Measurements from ENCODE around the gene RNF41.
A peak's percentile ranks its signal among the peaks of the same experiment; 100 is the strongest.

Gene RNF41

GRCh38 chr12:56161690-56162351 lies 59.9 kb downstream of the RNF41 start:
- DNase-seq, result no peak
- H2AFZ ChIP-seq (ENCODE audit: low read length), result no peak overlapping the region
- H3K36me3 ChIP-seq (replicated peaks; ENCODE audit: insufficient read depth, low read length), result peaks cover 9% of the 10 kb centered on the region; the same call in 1 of the 2 replicates
- H3K9me2 ChIP-seq (replicated peaks; ENCODE audit: insufficient read depth, low read length), result no peaks in the 10 kb centered on the region
- H3K4me1 ChIP-seq (ENCODE audit: low read length), result peaks cover 18% of the 10 kb centered on the region
- H3K27ac ChIP-seq (ENCODE audit: low read length), result no peak overlapping the region
- no peaks in the 10 kb centered on the region for H3K9me3 ChIP-seq (replicated peaks; ENCODE audit: insufficient read depth, low read length)
- no peak for TF ChIP-seq EZH2 (optimal IDR thresholded peaks at IDR 0.05; ENCODE audit: low read depth, low read length)
- no peak for TF ChIP-seq EZH2phosphoT487 (IDR thresholded peaks at IDR 0.05; ENCODE audit: low read length)
- TF ChIP-seq CTCF (IDR thresholded peaks at IDR 0.05; ENCODE audit: low read length), result no peak
- H3K79me2 ChIP-seq (ENCODE audit: low read length), result peaks cover 50% of the 10 kb centered on the region
- H3K4me3 ChIP-seq (ENCODE audit: low read length), result no peak overlapping the region
- H3F3A ChIP-seq (ENCODE audit: insufficient read depth, low read length), result peaks cover 49% of the 10 kb centered on the region
- H3K9ac ChIP-seq (ENCODE audit: low read length), result no peak overlapping the region
- no peak overlapping the region for H3K4me2 ChIP-seq (ENCODE audit: low read depth, low read length)
- H4K20me1 ChIP-seq (ENCODE audit: insufficient read depth, low read length), result peaks cover 3% of the 10 kb centered on the region; the same call in 1 of the 2 replicates
- H3K27me3 ChIP-seq (replicated peaks; ENCODE audit: insufficient read depth, low read length), result no peaks in the 10 kb centered on the region

GRCh38 chr12:56160894-56161689 lies 60.6 kb downstream of the RNF41 start:
- H3K27ac ChIP-seq (ENCODE audit: low read length), result no peak overlapping the region

GRCh38 chr12:56160193-56160763 lies 61.4 kb downstream of the RNF41 start:
- peaks cover 18% of the 10 kb centered on the region for H3K4me1 ChIP-seq (ENCODE audit: low read length)
- H3K27ac ChIP-seq (ENCODE audit: low read length), result no peak overlapping the region
- peaks cover 50% of the 10 kb centered on the region for H3K79me2 ChIP-seq (ENCODE audit: low read length)
- peaks cover 9% of the 10 kb centered on the region; the same call in 1 of the 2 replicates for H3K36me3 ChIP-seq (replicated peaks; ENCODE audit: insufficient read depth, low read length)
- H3K4me2 ChIP-seq (ENCODE audit: low read depth, low read length), result peak overlapping the region; percentile 92
- H2AFZ ChIP-seq (ENCODE audit: low read length), result no peak overlapping the region
- peaks cover 3% of the 10 kb centered on the region; the same call in 1 of the 2 replicates for H4K20me1 ChIP-seq (ENCODE audit: insufficient read depth, low read length)
- H3K9me2 ChIP-seq (replicated peaks; ENCODE audit: insufficient read depth, low read length), result no peaks in the 10 kb centered on the region
- TF ChIP-seq EZH2phosphoT487 (IDR thresholded peaks at IDR 0.05; ENCODE audit: low read length) (no peak), EZH2 (optimal IDR thresholded peaks at IDR 0.05; ENCODE audit: low read depth, low read length) (no peak), CTCF (IDR thresholded peaks at IDR 0.05; ENCODE audit: low read length) (no peak)
- H3K9ac ChIP-seq (ENCODE audit: low read length), result peak overlapping the region; percentile 90; the same call in 1 of the 2 replicates
- H3K27me3 ChIP-seq (replicated peaks; ENCODE audit: insufficient read depth, low read length), result no peaks in the 10 kb centered on the region
- DNase-seq, result no peak
- peaks cover 49% of the 10 kb centered on the region for H3F3A ChIP-seq (ENCODE audit: insufficient read depth, low read length)
- peak overlapping the region; percentile 69 for H3K4me3 ChIP-seq (ENCODE audit: low read length)
- H3K9me3 ChIP-seq (replicated peaks; ENCODE audit: insufficient read depth, low read length), result no peaks in the 10 kb centered on the region

More at GRCh38 chr12:56160894-56161689, 60.6 kb downstream of the RNF41 start:
- H3K79me2 ChIP-seq (ENCODE audit: low read length), result peaks cover 50% of the 10 kb centered on the region
- no peak for DNase-seq
- TF ChIP-seq CTCF (IDR thresholded peaks at IDR 0.05; ENCODE audit: low read length) (no peak), EZH2 (optimal IDR thresholded peaks at IDR 0.05; ENCODE audit: low read depth, low read length) (no peak)
- H3K9me2 ChIP-seq (replicated peaks; ENCODE audit: insufficient read depth, low read length), result no peaks in the 10 kb centered on the region
- H3K9ac ChIP-seq (ENCODE audit: low read length), result no peak overlapping the region
- H3K4me3 ChIP-seq (ENCODE audit: low read length), result no peak overlapping the region
- no peaks in the 10 kb centered on the region for H3K9me3 ChIP-seq (replicated peaks; ENCODE audit: insufficient read depth, low read length)
- H3K4me2 ChIP-seq (ENCODE audit: low read depth, low read length), result peak overlapping the region; percentile 92; the same call in 1 of the 2 replicates
- no peak overlapping the region for H2AFZ ChIP-seq (ENCODE audit: low read length)
- H3K27me3 ChIP-seq (replicated peaks; ENCODE audit: insufficient read depth, low read length), result no peaks in the 10 kb centered on the region
- peaks cover 3% of the 10 kb centered on the region; the same call in 1 of the 2 replicates for H4K20me1 ChIP-seq (ENCODE audit: insufficient read depth, low read length)
- peaks cover 49% of the 10 kb centered on the region for H3F3A ChIP-seq (ENCODE audit: insufficient read depth, low read length)
- H3K36me3 ChIP-seq (replicated peaks; ENCODE audit: insufficient read depth, low read length), result peaks cover 9% of the 10 kb centered on the region; the same call in 1 of the 2 replicates
- peaks cover 18% of the 10 kb centered on the region for H3K4me1 ChIP-seq (ENCODE audit: low read length)
